A673 (cell line): ENCODE results near the gene TSR3.

Source experiments
- EZH2 ChIP-seq: fragments of 200-600 bp; sonication (generic); IDR thresholded peaks from 2 replicates; pipeline ENCODE4 v1.6.1; 2017; ENCODE audit warnings: borderline replicate concordance, low read depth, mild to moderate bottlenecking, mixed read lengths, antibody characterized with exemption, low read length; ENCODE audit not compliant: poor library complexity, severe bottlenecking
- TF ChIP-seq, protein P1 (sequence below): fragments of 300-800, 200-600 bp; sonication (generic); conservative IDR thresholded peaks from 2 replicates; pipeline ENCODE4 v1.5.1; 2017; ENCODE audit warnings: low read depth, mild to moderate bottlenecking, antibody characterized with exemption, low read length, moderate library complexity, mixed read lengths

DNA sequence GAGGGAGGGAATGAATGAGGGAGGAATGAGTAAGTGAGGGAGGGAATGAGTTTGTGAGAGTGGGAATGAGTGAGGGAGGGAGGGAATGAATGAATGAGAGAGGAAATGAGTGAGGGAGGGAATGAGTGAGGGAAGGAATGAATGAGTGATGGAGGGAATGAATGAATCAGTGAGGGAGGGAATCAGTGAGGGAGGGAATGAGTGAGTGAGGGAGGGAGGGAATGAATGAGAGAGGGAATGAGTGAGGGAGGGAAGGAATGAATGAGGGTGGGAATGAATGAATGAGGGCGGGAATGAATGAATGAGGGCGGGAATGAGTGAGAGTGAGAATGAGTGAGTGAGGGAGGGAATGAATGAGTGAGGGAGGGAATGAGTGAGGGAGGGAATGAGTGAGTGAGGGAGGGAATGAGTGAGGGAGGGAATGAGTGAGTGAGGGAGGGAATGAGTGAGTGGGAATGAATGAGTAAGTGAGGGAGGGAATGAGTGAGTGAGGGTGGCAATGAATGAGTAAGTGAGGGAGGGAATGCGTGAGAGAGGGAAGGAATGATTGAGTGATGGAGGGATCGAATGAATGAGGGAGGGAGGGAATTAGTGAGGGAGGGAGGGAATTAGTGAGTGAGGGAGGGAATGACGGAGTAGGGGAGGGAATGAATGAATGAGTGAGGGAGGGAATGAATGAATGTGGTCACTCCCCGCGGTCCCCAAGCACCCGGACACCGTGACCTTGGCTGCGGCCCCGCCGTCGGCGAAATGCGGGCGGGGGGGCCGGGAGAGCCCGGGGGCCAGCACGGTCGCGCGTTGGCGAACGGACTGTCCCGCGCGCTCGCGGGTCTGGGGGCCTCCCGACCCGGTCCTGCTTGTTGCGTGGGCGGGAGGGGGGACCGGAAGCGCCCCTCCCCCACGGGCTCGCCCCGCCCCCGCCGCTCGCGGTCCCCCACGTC, 43.4 kb downstream of the TSR3 start:
- TF ChIP-seq, protein P1, sequence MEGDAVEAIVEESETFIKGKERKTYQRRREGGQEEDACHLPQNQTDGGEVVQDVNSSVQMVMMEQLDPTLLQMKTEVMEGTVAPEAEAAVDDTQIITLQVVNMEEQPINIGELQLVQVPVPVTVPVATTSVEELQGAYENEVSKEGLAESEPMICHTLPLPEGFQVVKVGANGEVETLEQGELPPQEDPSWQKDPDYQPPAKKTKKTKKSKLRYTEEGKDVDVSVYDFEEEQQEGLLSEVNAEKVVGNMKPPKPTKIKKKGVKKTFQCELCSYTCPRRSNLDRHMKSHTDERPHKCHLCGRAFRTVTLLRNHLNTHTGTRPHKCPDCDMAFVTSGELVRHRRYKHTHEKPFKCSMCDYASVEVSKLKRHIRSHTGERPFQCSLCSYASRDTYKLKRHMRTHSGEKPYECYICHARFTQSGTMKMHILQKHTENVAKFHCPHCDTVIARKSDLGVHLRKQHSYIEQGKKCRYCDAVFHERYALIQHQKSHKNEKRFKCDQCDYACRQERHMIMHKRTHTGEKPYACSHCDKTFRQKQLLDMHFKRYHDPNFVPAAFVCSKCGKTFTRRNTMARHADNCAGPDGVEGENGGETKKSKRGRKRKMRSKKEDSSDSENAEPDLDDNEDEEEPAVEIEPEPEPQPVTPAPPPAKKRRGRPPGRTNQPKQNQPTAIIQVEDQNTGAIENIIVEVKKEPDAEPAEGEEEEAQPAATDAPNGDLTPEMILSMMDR, result no peak
- no peak for TF ChIP-seq EZH2
